Astrocyte of the hippocampus (primary cell): ENCODE results near the gene TESK2.

Experiments used
- DNase-seq: peaks from one replicate; pipeline ENCODE4 v3.0.0; 2011; ENCODE audit warnings: low read depth, low spot score

The TESK2 gene

GRCh38 chr1:45378184-45378583 is 112.8 kb downstream of the TESK2 start:
- no peak for DNase-seq

GRCh38 chr1:45375104-45376090 is 115.6 kb downstream of the TESK2 start:
- DNase-seq: no peak

GRCh38 chr1:45373573-45373972 is 117.4 kb downstream of the TESK2 start:
- no peak for DNase-seq

GRCh38 chr1:45370575-45370974 is 120.4 kb downstream of the TESK2 start:
- DNase-seq: no peak

- DNase-seq: no peak
These were observed 125.9 kb downstream of the TESK2 start for GRCh38 chr1:45365051-45365450.

- no peak for DNase-seq
These were observed 126.7 kb downstream of the TESK2 start for GRCh38 chr1:45364294-45364693.

- DNase-seq: peak; percentile 16
These were observed 130.0 kb downstream of the TESK2 start for GRCh38 chr1:45360981-45361380.

GRCh38 chr1:45359882-45360513 is 131.0 kb downstream of the TESK2 start:
- DNase-seq: peak; percentile 72

- no peak for DNase-seq
These were observed 134.8 kb downstream of the TESK2 start for GRCh38 chr1:45356186-45356585.

GRCh38 chr1:45355683-45356082 is 135.3 kb downstream of the TESK2 start:
- DNase-seq: no peak

- DNase-seq: no peak
These were observed 136.1 kb downstream of the TESK2 start for GRCh38 chr1:45354838-45355237.

GRCh38 chr1:45353685-45354084 is 137.3 kb downstream of the TESK2 start:
- no peak for DNase-seq

GRCh38 chr1:45351508-45351907 is 139.5 kb downstream of the TESK2 start:
- no peak for DNase-seq

GRCh38 chr1:45348966-45349677 is 141.8 kb downstream of the TESK2 start:
- DNase-seq: no peak

- DNase-seq: no peak
These were observed 142.4 kb downstream of the TESK2 start for GRCh38 chr1:45348609-45348965.

GRCh38 chr1:45348020-45348419 is 142.9 kb downstream of the TESK2 start:
- DNase-seq: peak; percentile 41

- DNase-seq: no peak
These were observed 144.5 kb downstream of the TESK2 start for GRCh38 chr1:45346473-45346872.

- no peak for DNase-seq
These were observed 145.9 kb downstream of the TESK2 start for GRCh38 chr1:45345014-45345413.

GRCh38 chr1:45344499-45344898 is 146.5 kb downstream of the TESK2 start:
- DNase-seq: no peak

- DNase-seq: no peak
These were observed 150.0 kb downstream of the TESK2 start for GRCh38 chr1:45340816-45341466.

GRCh38 chr1:45339789-45340558 is 151.0 kb downstream of the TESK2 start, which contains the start of the genes MUTYH and TOE1:
MUTYH (minus strand) TSS chr1:45340440; CDS start chr1:45334505, 5,935 bp downstream.
TOE1 (plus strand) TSS chr1:45340170; CDS start chr1:45340253, 83 bp downstream.
- peak; percentile 97 for DNase-seq
